Measurements from ENCODE around the gene RGS8.

DNA sequence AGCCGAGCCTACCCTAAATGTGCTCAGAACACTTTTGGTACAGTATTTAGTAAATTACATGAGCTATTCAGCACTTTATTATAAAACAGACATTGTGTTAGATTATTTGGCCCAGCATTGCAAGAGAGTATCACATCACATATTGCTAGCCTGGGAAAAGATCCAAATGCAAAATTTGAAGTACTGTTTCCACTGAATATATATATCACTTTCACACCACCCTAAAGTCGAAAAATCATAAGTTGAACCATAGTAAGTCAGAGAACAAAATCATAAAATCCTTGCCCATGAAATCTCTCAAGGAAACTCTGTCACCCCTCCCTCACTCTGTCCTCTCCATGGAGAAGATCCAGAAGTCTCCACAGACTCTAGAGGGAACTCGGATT lies 33.1 kb downstream of the RGS8 start:
- TF ChIP-seq, protein P1, sequence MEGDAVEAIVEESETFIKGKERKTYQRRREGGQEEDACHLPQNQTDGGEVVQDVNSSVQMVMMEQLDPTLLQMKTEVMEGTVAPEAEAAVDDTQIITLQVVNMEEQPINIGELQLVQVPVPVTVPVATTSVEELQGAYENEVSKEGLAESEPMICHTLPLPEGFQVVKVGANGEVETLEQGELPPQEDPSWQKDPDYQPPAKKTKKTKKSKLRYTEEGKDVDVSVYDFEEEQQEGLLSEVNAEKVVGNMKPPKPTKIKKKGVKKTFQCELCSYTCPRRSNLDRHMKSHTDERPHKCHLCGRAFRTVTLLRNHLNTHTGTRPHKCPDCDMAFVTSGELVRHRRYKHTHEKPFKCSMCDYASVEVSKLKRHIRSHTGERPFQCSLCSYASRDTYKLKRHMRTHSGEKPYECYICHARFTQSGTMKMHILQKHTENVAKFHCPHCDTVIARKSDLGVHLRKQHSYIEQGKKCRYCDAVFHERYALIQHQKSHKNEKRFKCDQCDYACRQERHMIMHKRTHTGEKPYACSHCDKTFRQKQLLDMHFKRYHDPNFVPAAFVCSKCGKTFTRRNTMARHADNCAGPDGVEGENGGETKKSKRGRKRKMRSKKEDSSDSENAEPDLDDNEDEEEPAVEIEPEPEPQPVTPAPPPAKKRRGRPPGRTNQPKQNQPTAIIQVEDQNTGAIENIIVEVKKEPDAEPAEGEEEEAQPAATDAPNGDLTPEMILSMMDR (IDR thresholded peaks at IDR 0.05), result no peak
- TF ChIP-seq MXD4 (CRISPR knock-in tag; IDR thresholded peaks at IDR 0.05; ENCODE audit: borderline replicate concordance), result no peak
- TF ChIP-seq ELF4 (CRISPR knock-in tag; IDR thresholded peaks at IDR 0.05; ENCODE audit: low read depth), result no peak
- TF ChIP-seq HMGXB4 (CRISPR knock-in tag; IDR thresholded peaks at IDR 0.05), result no peak
- TF ChIP-seq RORB (CRISPR knock-in tag; IDR thresholded peaks at IDR 0.05), result no peak

All from WTC11 (cell line).